Right lobe of liver (tissue), 4 donors: ENCODE data around the gene ADAMTS20.

ENCODE experiments used
- CTCF ChIP-seq, 4 donors: fragments of 200-600 bp in 3 of 4; fragments of 450-650 bp in 1 of 4; IDR thresholded peaks; one replicate each; pipeline versions ENCODE4 v1.5.1 to v1.8.0; 2016 to 2022; ENCODE audit warnings: antibody characterized with exemption in 4 of 4, mild to moderate bottlenecking in 2 of 4
- POLR2A ChIP-seq: fragments of 450-650 bp; IDR thresholded peaks from one replicate; pipeline ENCODE4 v1.6.1; 2017; ENCODE audit warnings: antibody characterized with exemption, mild to moderate bottlenecking
- donor health status: DM: no; HTN: no; CAD: no.
- donor health status: DM: no; HTN: no; CAD: no.
- donor health status: DM: no; HTN: yes; CAD: no.

- TF ChIP-seq CTCF (IDR thresholded peaks at IDR 0.05), result no peak
- TF ChIP-seq POLR2A, result no peak
These were observed 190.8 kb downstream of the ADAMTS20 start for GRCh38 chr12:43361031-43361710.
